SK-N-SH (cell line): ENCODE results near the gene MX2. TPM values are rescaled to one million over a fixed set of nuclear protein-coding genes. Genes with fewer than 3 reads are reported as not detected.

Source experiments
- CTCF ChIA-PET: fragments of 300-600, 350-600 bp; formaldehyde crosslinking; extraction: SDS; loops from one replicate; lab custom pipeline; 2021; lab: Yijun Ruan, JAX
- POLR2A ChIA-PET: fragments of 350-600 bp; sonication (Branson Sonifier 250); formaldehyde crosslinking; extraction: SDS; loops from one replicate; lab custom pipeline; 2020; ENCODE audit warnings: antibody characterized with exemption, inconsistent platforms; lab: Yijun Ruan, JAX
- DNase-seq: peaks from one replicate; pipeline ENCODE4 v3.0.0; 2012
- H2AFZ ChIP-seq: fragments of 200-600 bp; sonication (generic); 2 replicates; pipeline ENCODE4 v1.8.1; 2016; ENCODE audit warnings: antibody characterized with exemption, mild to moderate bottlenecking, low read depth
- H3F3A ChIP-seq: fragments of 200-600 bp; sonication (generic); replicated peaks from 2 replicates; pipeline ENCODE3; 2016; ENCODE audit warnings: antibody characterized with exemption, mild to moderate bottlenecking; ENCODE audit not compliant: insufficient read depth
- H3K27ac ChIP-seq, 2 experiments: fragments of 200-500 bp in 1 of 2; fragments of 200-600 bp in 1 of 2; sonication (Bioruptor generic) in 1 of 2; sonication (generic), shearing (Covaris generic) in 1 of 2; 2 replicates each; pipeline versions ENCODE4 v1.5.1 to v1.6.1; 2014 to 2016; ENCODE audit warnings: low read depth in 2 of 2, inconsistent platforms in 1 of 2, low read length in 1 of 2, mild to moderate bottlenecking in 1 of 2, mixed read lengths in 1 of 2
- H3K27me3 ChIP-seq: fragments of 200-600 bp; sonication (generic), shearing (Covaris generic); 2 replicates; pipeline ENCODE4 v1.6.1; 2016; ENCODE audit warnings: mixed run types; ENCODE audit not compliant: insufficient read depth
- H3K36me3 ChIP-seq, 2 experiments: fragments of 200-500 bp in 1 of 2; fragments of 200-600 bp in 1 of 2; sonication (Bioruptor generic) in 1 of 2; sonication (generic) in 1 of 2; replicated peaks in 1 of 2; 2 replicates each; pipeline versions ENCODE3 to v1.5.1; 2014 to 2016; ENCODE audit warnings: low read length in 1 of 2, mild to moderate bottlenecking in 1 of 2; ENCODE audit not compliant: insufficient read depth in 2 of 2, control insufficient read depth in 1 of 2
- H3K4me1 ChIP-seq, 2 experiments: fragments of 200-500 bp in 1 of 2; fragments of 200-600 bp in 1 of 2; sonication (Bioruptor generic) in 1 of 2; sonication (generic), shearing (Covaris generic) in 1 of 2; 2 replicates each; pipeline versions ENCODE4 v1.5.1 to v1.6.1; 2014 to 2016; ENCODE audit warnings: low read depth in 1 of 2, low read length in 1 of 2, mixed run types in 1 of 2; ENCODE audit not compliant: insufficient read depth in 2 of 2, control insufficient read depth in 1 of 2
- H3K4me2 ChIP-seq: fragments of 200-600 bp; sonication (generic), shearing (Covaris generic); 2 replicates; pipeline ENCODE4 v1.6.1; 2017; ENCODE audit warnings: mixed run types
- H3K4me3 ChIP-seq, 2 experiments: fragments of 200-500 bp in 1 of 2; fragments of 200-600 bp in 1 of 2; sonication (Bioruptor generic) in 1 of 2; sonication (generic), shearing (Covaris generic) in 1 of 2; 2 replicates each; pipeline versions ENCODE4 v1.5.1 to v1.8.1; 2014 to 2016; ENCODE audit warnings: low read depth in 2 of 2, inconsistent platforms in 1 of 2, low read length in 1 of 2, mild to moderate bottlenecking in 1 of 2, mixed read lengths in 1 of 2, moderate library complexity in 1 of 2
- H3K79me2 ChIP-seq: fragments of 200-600 bp; sonication (generic); 2 replicates; pipeline ENCODE4 v1.8.1; 2017; ENCODE audit warnings: mild to moderate bottlenecking; ENCODE audit not compliant: insufficient read depth
- H3K9ac ChIP-seq: fragments of 200-600 bp; sonication (generic); 2 replicates; pipeline ENCODE4 v1.6.1; 2017; ENCODE audit warnings: mixed run types
- H3K9me2 ChIP-seq: fragments of 200-600 bp; sonication (generic); 2 replicates; pipeline ENCODE4 v1.6.1; 2017; ENCODE audit warnings: mixed run types
- H3K9me3 ChIP-seq: fragments of 200-600 bp; sonication (generic); 2 replicates; pipeline ENCODE4 v1.6.1; 2017; ENCODE audit warnings: mixed run types, mild to moderate bottlenecking, moderate library complexity
- H4K20me1 ChIP-seq: fragments of 200-600 bp; sonication (generic); 2 replicates; pipeline ENCODE4 v1.6.1; 2017; ENCODE audit warnings: mild to moderate bottlenecking, mixed run types; ENCODE audit not compliant: insufficient read depth
- CTCF ChIP-seq: fragments of 200-600 bp; sonication (generic); IDR thresholded peaks from 2 replicates; pipeline ENCODE4 v1.6.1; 2017; ENCODE audit warnings: antibody characterized with exemption, mild to moderate bottlenecking, moderate library complexity
- ELF1 ChIP-seq: IDR thresholded peaks from 2 replicates; pipeline ENCODE4 v1.4.0; 2012
- EZH2phosphoT487 ChIP-seq: fragments of 200-600 bp; sonication (generic); IDR thresholded peaks from 2 replicates; pipeline ENCODE4 v1.6.1; 2017; ENCODE audit warnings: low read depth, mixed run types, mild to moderate bottlenecking, antibody characterized with exemption, moderate library complexity, borderline replicate concordance
- FOXJ3 ChIP-seq: sonication (generic); formaldehyde crosslinking; IDR thresholded peaks from 2 replicates; pipeline ENCODE4 v1.5.1; 2020; ENCODE audit warnings: mild to moderate bottlenecking, missing genetic modification reagents
- FOXM1 ChIP-seq: IDR thresholded peaks from 2 replicates; pipeline ENCODE4 v1.4.0; 2012; ENCODE audit warnings: low read depth, mild to moderate bottlenecking
- GATA2 ChIP-seq: sonication (generic); formaldehyde crosslinking; IDR thresholded peaks from 2 replicates; pipeline ENCODE4 v1.5.0; 2020; ENCODE audit warnings: mild to moderate bottlenecking, missing genetic modification reagents
- IRF3 ChIP-seq: fragments of 150-350 bp; IDR thresholded peaks from 2 replicates; pipeline ENCODE4 v1.6.1; 2016; ENCODE audit warnings: mild to moderate bottlenecking, low read depth, low read length
- NFIC ChIP-seq: IDR thresholded peaks from 2 replicates; pipeline ENCODE4 v1.4.0; 2012; ENCODE audit warnings: borderline replicate concordance
- NRF1 ChIP-seq: IDR thresholded peaks from 2 replicates; pipeline ENCODE4 v1.6.1; 2012; ENCODE audit warnings: low read depth, mild to moderate bottlenecking, low read length
- PBX3 ChIP-seq: IDR thresholded peaks from 2 replicates; pipeline ENCODE4; 2012
- RAD21 ChIP-seq: IDR thresholded peaks from 2 replicates; pipeline ENCODE4 v1.6.1; 2012; ENCODE audit warnings: mild to moderate bottlenecking, low read length
- REST ChIP-seq: IDR thresholded peaks from 2 replicates; pipeline ENCODE4 v1.6.1; 2012; ENCODE audit warnings: mild to moderate bottlenecking, low read depth, low read length, moderate library complexity
- SIN3A ChIP-seq: IDR thresholded peaks from 2 replicates; pipeline ENCODE4 v1.6.1; 2012; ENCODE audit warnings: low read depth, mild to moderate bottlenecking, low read length, moderate library complexity, borderline replicate concordance
- TAF1 ChIP-seq: IDR thresholded peaks from 2 replicates; pipeline ENCODE4 v1.6.1; 2012; ENCODE audit warnings: low read depth, mild to moderate bottlenecking, low read length, moderate library complexity, borderline replicate concordance
- TCF12 ChIP-seq: IDR thresholded peaks from 2 replicates; pipeline ENCODE4 v1.4.0; 2012
- YY1 ChIP-seq: IDR thresholded peaks from 2 replicates; pipeline ENCODE4 v1.4.0; 2012; ENCODE audit warnings: low read depth, mild to moderate bottlenecking
- WGBS: methylation state at CpG from one replicate; pipeline ENCODE4 v1.1.6; 2017; ENCODE audit warnings: low lambda C conversion rate; 5-methylcytosine and 5-hydroxymethylcytosine counted together
- polyA plus RNA-seq, 3 experiments: library from polyadenylated mRNA; depleted of rRNA; stranded (reverse); fragments of >200 nt; gene quantifications; 2 replicates each; pipeline ENCODE4 v1.2.3, GENCODE V29; 2012
- TF ChIP-seq, protein P1 (sequence below): IDR thresholded peaks from 2 replicates; pipeline ENCODE4 v1.4.0; 2012; ENCODE audit warnings: low read depth, borderline replicate concordance

The MX2 gene
- polyA plus RNA-seq, 1 of the 3 experiments (the other 2 are of a cell fraction) = 0.08 TPM

GRCh38 chr21:41431788-41432548 is 70.1 kb downstream of the MX2 start (continued):
- TF ChIP-seq PBX3 = no peak
- no peak for TF ChIP-seq TCF12
- TF ChIP-seq, all 33 proteins: peak for 0

DNA sequence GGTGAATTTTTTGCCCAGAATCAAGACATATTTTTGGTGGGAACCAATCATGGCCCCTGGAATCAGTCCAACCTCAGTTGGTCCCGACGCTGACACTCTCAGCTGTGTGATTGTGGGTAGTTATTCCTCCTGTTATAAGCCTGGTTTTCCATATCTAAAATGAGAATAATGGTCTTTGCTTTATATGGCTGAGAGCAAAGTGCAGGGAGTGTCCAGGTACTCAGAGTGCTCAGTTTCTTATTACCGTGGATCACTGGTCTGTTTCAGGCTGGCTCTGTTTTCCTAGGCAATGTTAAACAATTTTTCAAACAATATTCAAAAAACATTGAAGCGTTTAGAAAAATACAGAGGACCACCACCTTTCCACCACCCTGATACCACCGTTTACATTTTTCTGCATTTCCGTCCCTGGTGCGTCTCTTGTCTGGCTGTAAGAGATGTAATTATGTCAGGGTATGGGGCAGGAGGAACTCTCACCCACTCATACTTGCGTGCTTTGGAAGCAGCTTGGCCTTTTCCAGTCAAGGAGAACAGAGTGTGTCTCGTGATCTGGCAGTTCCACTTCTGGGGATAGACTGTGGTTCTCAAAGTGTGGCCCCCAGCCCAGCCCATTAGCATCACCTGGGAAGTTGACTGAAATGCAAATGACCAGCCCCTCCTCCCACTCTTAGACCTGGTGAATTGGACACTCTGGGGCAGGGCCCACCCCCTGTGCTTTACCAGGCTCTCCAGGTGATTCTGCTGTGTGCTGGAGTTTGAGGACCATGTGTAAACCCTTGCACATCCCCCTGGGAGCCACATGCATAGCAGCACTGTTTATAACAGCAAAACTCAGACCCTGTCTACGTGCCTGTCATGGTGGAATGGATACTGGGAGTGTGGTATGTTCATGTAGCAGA is 71.0 kb downstream of the MX2 start:
- 67% methylated on average over 10 of the region's 10 CpGs for WGBS
- Histone ChIP-seq H2AFZ (no peak overlapping the region), H3K9ac (no peak overlapping the region), H3K9me3 (peaks cover 6% of the 10 kb centered on the region; the same call in 1 of the 2 replicates), H3K36me3 (no peaks in the 10 kb centered on the region), H3K27me3 (0 out of 2 replicates have a peak, but pooled peaks cover 8% of the 10 kb centered on the region), H3K9me2 (no peaks in the 10 kb centered on the region), H3K4me3 (no peak overlapping the region), H3K79me2 (no peaks in the 10 kb centered on the region), H3K27ac (no peak overlapping the region), H4K20me1 (no peaks in the 10 kb centered on the region), H3F3A (no peaks in the 10 kb centered on the region), H3K4me2 (no peak overlapping the region), H3K4me1 (no peaks in the 10 kb centered on the region)
- DNase-seq = no peak
- ChIA-PET POLR2A (no interaction called here), CTCF (no interaction called here)
- TF ChIP-seq IRF3 = no peak
- TF ChIP-seq EZH2phosphoT487 = no peak
- TF ChIP-seq ELF1 = no peak
- no peak for TF ChIP-seq GATA2
- TF ChIP-seq, protein P1, sequence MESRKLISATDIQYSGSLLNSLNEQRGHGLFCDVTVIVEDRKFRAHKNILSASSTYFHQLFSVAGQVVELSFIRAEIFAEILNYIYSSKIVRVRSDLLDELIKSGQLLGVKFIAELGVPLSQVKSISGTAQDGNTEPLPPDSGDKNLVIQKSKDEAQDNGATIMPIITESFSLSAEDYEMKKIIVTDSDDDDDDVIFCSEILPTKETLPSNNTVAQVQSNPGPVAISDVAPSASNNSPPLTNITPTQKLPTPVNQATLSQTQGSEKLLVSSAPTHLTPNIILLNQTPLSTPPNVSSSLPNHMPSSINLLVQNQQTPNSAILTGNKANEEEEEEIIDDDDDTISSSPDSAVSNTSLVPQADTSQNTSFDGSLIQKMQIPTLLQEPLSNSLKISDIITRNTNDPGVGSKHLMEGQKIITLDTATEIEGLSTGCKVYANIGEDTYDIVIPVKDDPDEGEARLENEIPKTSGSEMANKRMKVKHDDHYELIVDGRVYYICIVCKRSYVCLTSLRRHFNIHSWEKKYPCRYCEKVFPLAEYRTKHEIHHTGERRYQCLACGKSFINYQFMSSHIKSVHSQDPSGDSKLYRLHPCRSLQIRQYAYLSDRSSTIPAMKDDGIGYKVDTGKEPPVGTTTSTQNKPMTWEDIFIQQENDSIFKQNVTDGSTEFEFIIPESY = no peak
- TF ChIP-seq FOXJ3 = no peak
- TF ChIP-seq FOXM1 = no peak
- TF ChIP-seq PBX3 = no peak
- no peak for TF ChIP-seq YY1
- no peak for TF ChIP-seq SIN3A
- TF ChIP-seq TCF12 = no peak
- TF ChIP-seq RAD21 = no peak
- TF ChIP-seq NRF1 = no peak
- no peak for TF ChIP-seq REST
- no peak for TF ChIP-seq NFIC
- TF ChIP-seq TAF1 = no peak
- TF ChIP-seq CTCF = no peak
